Activated naive CD4-positive, alpha-beta T cell (primary cell): ENCODE data around the gene STOML2.
A peak's percentile ranks its signal among the peaks of the same experiment; 100 is the strongest.
"Not testable (repeated sequence)": the region's sequence is repeated elsewhere in the genome, so short reads cannot be mapped to it uniquely, and the experiment has no call there.

Source experiments
- DNase-seq, 4 experiments: peaks; one replicate each; lab custom pipeline; 2025; lab: John Stamatoyannopoulos, UW

STOML2 gene, protein sequence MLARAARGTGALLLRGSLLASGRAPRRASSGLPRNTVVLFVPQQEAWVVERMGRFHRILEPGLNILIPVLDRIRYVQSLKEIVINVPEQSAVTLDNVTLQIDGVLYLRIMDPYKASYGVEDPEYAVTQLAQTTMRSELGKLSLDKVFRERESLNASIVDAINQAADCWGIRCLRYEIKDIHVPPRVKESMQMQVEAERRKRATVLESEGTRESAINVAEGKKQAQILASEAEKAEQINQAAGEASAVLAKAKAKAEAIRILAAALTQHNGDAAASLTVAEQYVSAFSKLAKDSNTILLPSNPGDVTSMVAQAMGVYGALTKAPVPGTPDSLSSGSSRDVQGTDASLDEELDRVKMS

DNA sequence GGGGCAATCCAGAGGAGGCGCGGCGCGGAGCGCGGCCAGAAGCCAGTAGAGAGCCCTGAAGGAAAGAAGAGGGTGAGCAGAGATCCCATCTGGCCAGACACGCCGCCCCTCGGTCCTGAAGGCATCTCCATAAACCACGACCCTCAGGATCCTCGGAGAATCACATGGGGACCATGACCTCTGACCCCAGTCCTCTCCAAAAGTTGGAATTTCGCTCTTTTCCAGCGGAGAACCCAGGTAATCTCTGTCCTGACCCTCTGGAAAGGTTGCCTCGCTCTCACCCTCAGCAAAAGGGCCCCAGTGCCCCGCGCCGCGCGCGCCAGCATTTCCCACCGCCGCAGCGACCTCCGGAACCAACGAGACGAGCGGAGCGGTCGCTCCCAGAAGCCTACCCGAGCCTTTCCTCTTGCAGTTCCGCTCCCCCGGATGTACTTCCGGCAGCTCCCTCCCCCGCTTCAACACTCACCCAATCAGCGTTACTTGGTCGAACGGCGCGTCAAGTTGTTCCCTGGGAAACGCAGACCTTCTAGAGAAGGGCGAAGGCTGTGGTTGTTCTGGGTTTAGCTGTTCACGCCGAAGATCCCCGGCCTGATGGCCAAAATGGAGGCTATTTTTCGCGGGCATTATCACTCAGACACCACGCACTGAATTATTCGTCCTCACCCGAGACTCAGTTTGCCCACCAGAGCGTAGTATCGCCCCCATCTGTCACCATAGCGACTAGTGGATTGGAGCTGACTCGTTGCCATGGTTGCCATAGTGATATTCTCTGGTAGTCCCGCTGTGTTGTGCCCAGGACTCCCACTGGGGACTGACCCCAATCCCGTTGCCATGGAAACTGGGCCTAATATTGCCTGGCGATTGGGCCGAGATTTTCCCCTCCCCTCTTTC, at the start of gene STOML2:
STOML2 (minus strand) TSS at position 363 of the 891 bp plus-strand sequence; CDS start at position 326, 37 bp downstream.
- DNase-seq, result peak; percentile 68 to 85 (median 78)

DNA sequence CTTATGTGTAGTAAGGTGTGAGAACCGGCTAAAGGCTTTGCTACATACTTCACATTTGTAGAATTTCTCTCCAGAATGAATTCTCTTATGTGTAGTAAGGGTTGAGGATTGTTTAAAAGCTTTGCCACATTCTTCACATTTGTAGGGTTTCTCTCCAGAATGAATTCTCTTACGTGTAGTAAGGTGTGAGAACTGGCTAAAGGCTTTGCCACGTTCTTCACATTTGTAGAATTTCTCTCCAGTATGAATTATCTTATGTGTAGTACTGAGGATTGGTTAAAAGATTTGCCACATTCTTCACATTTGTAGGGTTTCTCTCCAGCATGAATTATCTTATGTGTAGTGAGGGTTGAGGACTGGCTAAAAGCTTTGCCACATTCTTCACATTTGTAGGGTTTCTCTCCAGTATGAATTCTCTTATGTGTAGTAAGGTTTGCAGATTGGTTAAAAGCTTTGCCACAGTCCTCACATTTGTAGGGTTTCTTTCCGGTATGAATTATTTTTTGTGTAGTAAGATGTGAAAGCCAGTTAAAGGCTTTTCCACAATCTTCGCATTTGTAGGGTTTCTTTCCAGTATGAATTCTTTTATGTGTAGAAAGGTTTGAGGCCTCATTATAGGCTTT, 45.1 kb upstream of the STOML2 start:
- DNase-seq, result not testable (repeated sequence)

DNA sequence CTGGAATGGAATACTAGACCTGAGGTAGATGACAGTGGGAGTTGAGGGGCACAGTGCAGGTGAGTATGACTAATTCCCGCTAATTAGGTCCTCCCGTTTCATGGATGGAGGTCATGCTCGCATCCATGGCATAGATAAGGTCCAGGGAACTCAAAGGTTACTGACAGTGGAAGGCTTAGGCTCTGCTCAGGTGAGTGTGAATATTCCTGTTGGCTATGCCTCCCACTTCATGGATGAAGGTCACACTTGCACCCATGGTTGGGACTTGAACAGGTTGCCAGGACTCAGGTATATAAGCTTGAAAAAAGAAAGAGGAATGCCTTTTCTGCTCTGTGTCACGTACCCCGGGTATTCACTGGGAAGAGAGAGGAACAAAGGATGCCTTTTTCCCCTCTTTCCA, 39.1 kb upstream of the STOML2 start:
- no peak for DNase-seq

DNA sequence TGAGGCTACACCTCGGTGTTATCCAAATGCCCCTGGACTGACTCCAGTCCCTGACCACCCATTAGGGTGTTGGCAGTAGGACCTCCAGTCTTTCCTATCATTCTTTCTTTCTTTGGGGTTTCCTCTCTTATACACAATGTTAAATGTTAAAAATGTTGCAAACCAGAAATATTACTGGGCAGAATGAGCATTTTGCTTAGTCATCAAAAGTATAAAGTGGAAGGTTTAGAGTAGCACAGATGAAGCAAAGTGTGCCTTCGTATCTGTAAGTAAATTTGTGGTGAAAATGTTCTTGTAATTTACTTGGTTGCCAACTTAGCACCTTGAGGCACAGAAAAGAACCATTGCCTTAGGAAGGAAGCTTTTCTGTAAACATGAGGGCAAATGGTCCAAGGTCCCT, 37.2 kb upstream of the STOML2 start:
- no peak for DNase-seq

DNA sequence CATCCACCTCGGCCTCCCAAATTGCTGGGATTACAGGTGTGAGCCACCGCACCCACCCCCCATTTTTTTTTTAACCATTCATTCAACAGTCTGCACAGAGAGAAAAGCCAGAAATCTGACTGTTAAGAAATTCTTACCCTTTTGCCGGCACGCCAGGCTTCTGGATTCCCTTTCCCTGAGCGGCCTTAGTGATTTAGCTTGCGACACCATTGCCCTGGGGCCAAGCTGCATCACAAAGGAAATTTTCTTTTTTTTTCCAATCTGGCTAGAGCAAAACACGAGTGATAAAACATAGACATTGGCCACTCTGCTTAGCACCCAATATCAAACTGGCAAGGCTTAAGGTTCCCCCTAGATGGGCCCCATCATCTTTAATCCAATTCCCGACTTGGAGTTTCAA, 33.9 kb upstream of the STOML2 start:
- DNase-seq, result no peak

DNA sequence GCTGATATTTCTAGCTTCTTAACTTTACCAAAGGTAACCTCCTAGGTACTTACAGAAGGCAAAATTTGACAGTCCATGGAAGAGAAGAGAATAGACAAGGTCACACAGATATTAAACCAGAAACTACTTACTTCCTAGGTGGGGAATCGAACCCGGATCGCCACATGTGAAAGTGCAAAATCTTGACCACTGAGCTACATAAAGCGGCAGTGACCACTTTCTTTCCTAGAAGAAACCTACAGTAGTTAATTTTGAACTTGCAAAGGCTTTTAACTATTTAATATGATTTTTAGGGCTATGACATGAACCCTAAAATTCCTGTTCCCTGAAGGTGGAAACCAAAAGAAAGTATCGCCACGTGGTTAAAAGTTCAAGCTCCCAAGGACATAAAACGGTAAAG, 33.1 kb upstream of the STOML2 start:
- no peak for DNase-seq

DNA sequence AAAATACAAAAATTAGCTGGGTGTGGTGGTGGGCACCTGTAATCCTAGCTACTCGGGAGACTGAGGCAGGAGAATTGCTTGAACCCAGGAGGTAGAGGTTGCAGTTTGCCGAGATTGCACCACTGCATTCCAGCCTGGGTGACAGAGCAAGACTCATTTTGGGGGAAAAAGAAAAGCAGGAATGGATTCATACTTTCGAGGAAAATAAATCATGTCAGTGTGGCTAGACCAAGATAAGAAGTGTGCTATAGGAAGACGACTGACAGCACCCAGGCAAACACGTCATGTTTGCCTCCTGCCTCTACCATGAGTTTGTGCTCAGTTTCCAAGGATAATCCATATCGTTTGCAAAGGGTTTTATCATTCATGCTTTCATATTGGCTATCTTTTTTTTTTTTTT, 32.0 kb upstream of the STOML2 start:
- DNase-seq, result no peak

DNA sequence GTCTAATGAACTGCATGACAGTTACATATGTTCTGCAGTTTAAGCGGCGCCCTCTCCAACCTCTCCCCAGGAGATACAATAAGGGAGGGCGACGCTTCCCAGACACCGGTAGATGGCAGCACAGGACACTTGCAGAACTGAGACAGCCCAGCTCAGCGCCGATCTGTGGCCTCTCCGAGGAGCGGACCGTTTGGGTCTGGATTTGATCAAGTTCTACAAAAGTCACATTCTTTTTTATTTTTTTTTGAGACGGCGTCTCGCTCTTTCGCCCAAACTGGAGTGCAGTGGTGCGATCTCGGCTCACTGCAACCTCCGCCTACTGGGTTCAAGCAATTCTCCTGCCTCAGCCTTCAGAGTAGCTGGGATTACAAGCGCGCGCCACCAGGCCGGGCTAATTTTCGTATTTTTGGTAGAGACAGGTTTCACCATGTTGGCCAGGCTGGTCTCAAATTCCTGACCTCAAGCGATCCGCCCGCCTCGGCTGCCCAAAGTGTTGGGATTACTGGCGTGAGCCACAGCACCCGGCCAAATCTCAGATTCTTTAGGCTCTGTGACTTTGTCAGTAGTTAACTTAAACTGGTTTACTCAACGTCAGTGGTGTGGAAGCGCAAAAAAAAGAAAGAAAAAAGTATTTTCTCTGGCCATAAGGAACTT, 14.1 kb upstream of the STOML2 start:
- peak; percentile 47 to 72 (median 58) for DNase-seq

DNA sequence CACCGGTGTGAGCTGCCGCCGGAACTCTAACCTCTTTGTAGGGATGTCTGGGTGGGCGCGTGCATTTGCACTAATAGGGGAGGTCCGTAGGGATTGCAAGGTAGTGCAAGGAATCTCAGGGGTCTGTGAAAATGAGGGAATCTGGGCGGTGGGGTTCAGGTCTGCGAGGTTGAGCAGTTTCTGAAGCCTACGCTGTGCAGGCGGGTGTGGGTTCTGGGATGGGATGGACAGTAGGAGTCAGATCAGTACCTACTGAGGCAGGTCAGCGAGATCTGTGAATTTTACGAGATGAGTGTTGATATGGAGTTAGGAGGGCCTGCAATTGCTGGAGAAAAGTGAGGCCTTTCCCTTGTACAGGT, 13.6 kb upstream of the STOML2 start:
- DNase-seq, result no peak

DNA sequence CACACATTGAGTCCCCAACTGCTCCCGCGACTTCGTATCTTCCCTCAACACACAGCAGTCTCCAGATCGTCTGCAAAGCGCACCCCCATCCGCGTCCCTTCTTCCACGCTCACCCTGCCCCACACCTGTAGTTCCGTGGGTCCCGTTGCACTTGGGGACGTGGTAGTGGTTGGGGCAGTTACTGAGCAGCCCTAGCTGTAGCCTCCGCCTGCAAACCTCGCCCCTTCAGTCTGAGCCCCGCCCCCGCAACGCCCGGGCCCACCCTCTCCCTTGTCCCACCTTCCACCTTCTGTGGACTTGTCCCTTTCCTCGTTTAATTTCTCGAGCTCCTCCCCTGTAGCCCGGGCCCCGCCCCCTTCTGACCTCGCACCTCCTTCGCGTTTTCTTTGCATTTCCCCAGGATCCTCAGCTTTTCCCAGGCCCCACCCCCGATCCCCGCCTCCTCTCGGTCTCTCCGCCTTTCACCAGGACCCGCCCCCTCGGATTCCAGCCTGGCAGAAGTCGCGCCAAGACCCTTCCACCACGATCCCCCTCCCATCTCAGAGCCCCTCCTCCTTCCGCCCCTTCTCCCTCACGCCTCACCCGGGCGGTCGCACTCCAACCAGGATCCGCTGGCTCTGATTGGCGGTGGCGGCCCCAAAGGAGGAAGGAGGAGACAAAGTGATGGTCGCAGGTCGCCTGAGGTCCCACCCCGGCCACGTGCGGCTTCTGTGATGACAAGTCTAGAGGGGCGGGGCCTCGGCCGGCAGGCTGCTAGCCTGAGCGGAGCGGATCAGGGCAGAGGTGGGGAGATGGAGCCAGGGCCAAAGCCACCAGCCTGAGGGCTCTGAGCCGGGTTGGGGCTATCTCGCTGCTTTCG, 13.0 kb upstream of the STOML2 start, which contains the start of gene ATOSB:
ATOSB (minus strand) TSS at position 183 of the 859 bp plus-strand sequence. CDS start 7,588 bp downstream, outside the sequence.
- peak; percentile 70 to 88 (median 72) for DNase-seq

DNA sequence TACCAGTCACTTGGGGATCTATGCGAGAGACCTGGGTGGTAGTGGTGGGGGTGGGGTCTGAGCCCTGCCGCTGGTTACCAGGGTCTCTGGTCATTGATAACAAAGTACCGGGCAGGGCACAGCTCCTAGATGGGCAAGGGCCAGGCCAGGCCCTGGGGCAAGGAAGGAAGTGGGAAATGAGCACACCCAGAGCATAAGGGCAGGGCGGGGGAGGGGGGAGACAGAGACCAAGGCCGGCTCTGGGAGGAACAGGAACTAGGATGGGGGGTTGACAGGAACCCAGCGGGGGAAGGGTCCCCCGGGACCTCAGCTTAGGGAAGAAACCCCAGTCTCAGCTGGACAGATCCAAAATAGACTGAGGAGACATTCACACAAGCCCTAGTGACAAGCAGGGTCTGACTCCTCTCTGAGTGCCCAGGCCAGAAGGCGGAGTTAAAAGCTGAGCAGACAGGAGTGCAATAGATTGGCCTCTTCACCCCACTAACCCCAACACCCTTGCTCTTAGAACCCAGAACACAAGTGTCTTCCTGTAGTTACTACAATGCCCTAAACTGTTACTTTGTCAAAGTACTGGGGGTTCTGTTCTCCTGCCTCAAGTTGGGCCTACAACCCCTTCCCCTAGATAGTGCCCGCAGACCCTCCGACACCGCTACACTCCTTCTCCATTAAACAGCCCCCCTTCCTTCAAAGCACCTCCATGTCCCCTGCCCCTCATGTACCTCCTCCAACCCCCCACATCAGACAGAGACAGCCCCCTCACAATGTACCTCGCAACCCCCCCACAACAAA, 12.1 kb upstream of the STOML2 start:
- no peak for DNase-seq

DNA sequence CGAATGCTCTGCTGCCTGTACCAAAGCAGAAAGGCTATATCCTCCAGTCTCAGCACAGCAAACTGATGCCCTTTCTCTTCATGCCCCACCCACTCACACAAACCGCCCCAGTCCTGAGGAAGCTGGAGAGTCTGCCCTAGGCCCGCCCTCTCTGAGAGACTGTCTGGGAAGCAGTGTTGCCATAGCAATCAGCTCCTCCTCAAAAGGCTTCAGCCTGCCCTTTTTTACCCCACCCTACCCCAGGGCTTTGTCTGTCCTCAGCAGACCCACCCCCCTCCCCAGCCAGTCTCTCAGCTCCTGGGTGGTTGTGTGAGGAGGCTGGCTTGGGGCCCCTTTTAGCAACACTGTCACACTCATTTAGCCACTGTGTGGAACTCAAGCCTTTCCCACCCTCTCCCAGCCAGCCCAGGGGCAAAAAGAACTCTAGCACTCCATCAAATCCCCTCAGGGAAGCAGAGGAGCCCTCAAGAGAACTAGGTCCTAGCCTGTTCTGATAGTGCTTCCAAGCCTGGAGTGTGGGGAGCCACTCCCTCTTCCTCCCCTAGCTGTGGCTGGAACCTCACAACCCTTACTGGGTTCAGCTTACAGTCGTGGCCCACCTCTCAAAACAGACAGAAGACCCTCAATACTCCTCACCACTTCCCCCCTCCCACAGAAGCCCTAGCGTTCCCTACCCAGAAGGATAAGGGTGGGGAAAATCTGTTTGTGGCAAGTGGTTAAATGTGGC, 11.3 kb upstream of the STOML2 start:
- peak in 2 of 4 experiments; percentile 20 to 22 for DNase-seq

DNA sequence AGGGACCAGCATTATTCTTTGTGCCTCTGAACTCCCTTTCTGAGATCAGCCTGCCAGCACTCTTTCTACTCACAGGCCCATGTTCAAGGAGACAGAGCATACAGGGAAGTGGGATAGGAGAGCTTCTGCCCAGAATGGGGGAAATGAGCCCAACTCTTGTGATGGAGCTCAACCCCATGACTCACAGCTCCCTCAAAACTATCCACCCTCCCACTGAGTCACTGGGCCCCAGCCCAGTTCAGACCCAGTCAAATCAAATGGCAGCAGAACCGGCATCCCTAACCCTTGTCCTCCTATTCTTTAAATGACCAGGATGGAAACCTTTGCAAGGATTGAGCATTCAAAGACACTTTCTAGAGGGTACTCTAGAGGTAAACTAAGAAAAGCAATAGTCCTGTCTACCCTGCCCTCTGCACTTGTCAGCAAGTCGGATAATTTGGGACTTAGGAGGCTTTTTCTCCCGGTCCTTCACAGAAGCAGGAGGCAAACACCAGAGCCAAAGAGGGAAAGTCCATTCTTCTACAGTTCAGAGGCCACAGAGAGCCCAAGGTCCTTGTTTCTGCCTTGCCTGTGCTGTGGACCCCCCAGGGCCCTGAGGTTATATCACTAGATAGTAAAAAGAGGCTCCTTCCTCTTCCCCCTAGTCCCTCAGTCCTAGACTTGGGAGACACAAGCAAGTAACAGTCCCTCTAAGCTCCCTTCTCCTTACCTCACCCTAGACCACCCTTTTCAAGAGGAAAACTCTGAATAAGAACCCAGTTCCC, 9.5 kb upstream of the STOML2 start:
- DNase-seq, result no peak

DNA sequence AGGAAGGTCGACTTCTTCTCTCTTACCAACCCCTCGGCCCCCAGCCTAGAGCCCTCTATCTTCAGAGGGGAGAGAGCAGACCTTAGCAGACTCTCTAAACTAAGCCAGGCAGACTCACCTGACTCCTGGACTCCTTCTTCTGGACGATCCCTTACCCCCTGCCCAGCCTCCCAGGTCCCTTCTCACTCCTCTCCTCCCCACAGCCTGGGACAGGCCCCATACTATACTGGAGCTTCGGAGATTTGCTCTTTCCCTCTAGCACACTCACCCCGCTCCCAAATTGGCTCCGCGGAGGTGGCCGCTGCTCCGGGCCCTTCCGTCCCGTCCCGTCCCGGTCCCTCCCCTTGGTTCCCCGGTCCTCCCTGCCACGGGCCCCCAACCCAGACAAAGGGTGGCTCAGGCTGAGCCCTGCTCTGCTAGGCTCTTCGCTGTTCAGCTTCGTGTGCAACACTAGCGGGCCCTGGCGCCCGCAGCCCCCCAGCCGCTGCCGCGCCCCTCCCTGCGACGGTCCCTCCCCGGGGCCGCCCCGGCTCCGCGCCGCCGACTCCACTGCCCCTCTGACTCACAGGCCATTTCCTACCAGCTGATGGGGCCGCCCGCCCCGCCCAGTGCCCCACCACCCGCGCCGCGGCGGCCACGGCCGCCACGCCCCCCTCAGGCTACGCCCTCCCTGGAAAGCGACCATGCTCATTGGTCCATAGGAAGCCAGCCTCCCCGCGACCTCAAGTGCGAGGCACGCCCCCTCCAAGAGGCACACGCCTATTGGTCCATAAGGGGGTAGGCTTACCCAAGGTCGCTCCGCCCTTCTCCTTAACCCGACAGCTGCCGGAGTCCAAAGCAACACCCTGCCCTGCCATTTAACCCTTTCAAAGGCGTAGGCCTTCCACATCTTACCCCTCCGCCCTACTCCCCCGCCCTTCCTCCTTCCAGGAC, 8.3 kb upstream of the STOML2 start:
- peak; percentile 82 to 94 (median 90) for DNase-seq

DNA sequence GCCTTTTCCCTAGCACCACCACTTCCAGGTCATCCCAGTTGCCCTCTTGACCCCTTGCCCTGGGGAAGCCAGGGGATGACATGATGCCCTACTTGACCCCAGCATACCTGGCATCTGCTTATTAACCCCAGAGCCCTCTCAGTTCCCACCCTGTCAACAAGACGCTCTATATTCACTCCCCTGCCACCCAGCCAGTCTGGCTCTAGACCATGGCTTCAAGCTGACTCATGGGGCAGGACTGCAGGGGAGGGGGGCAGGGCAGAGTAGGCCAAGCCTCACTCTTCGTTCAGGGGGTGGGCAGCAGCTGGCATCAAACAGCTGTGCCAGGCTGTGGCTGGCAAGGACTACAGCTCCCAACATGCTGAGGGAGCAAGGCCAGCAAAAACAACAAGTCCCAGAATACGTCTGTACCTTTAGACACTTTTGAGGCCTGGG, 7.4 kb upstream of the STOML2 start:
- DNase-seq, result no peak

DNA sequence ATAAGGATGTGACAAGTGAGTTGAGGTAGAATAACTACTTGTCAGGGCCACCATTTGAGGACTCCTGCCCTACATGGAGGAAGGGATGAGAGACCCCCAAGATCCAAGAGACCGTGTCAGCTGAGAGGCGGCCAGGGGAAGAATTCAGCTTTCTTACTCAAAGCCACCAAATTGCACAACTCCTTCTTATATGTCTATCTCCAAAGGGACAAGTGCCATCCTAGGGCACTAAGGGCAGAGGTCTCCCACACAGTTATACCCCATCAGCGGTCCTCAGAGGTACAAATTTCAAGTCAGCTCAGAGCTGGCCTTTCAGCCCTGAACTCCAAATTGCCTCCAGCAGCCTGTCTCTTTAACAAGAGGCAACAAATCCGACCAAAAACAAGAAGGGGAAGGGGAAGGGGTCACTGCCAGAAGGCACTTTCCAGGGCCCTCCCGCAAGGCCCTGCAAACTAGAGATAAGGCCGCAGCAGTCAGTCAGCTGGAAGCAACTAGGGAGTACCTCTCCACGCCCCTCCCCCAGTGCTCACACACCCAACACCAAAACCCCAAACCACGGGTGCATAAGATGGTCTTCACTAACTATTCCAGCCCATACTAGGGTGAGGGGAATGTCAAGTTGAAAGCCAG, 6.1 kb upstream of the STOML2 start:
- DNase-seq, result no peak

DNA sequence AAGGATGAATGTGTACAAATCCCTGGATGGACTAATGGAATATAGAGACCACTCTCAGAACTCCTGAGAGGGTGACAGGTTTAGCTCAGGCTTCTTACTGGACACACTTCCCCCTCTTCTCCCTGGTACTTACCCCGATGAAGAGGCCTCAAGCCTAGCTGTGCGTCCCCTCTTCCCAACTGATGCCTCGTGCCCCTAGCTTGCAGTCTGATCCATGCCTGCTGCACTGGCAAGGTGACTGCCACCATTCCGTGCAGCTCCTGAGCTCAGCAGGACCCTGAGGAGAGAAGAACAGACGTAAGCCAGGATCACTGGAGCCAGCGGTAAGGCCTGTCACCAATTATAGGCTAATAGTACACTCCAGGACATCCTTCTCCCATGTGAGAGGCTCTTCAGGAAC, 5.5 kb upstream of the STOML2 start:
- no peak for DNase-seq
